WERI-Rb-1 (cell line): ENCODE measurements around the gene RLBP1.

Experiments used
- DNase-seq: peaks from one replicate; pipeline ENCODE4 v3.0.0-alpha.2; 2020
- H3K27ac ChIP-seq: fragments of 250-450 bp; sonication (Bioruptor Pico); 2 replicates; pipeline ENCODE4 v1.5.1; 2020; ENCODE audit warnings: mild to moderate bottlenecking, moderate library complexity
- H3K27me3 ChIP-seq: fragments of 250-450 bp; sonication (Bioruptor Pico); 2 replicates; pipeline ENCODE4 v1.5.1; 2021; ENCODE audit warnings: mild to moderate bottlenecking, low read depth, moderate library complexity; ENCODE audit not compliant: insufficient read depth, severe bottlenecking
- H3K36me3 ChIP-seq: fragments of 250-450 bp; sonication (Bioruptor Pico); 2 replicates; pipeline ENCODE4 v1.5.1; 2020; ENCODE audit warnings: mild to moderate bottlenecking, moderate library complexity
- H3K4me3 ChIP-seq: 2 replicates; pipeline ENCODE4 v1.5.1; 2011; ENCODE audit warnings: low read depth, mild to moderate bottlenecking, control low read depth, low read length
- H3K9me3 ChIP-seq: fragments of 250-450 bp; sonication (Bioruptor Pico); 2 replicates; pipeline ENCODE4 v1.5.1; 2021; ENCODE audit warnings: mild to moderate bottlenecking, moderate library complexity; ENCODE audit not compliant: severe bottlenecking
- TF ChIP-seq, protein P1 (sequence below): IDR thresholded peaks from 2 replicates; pipeline ENCODE4 v1.5.1; 2011; ENCODE audit warnings: low read depth, mild to moderate bottlenecking, control low read depth, inconsistent platforms, low read length

RLBP1 gene

DNA sequence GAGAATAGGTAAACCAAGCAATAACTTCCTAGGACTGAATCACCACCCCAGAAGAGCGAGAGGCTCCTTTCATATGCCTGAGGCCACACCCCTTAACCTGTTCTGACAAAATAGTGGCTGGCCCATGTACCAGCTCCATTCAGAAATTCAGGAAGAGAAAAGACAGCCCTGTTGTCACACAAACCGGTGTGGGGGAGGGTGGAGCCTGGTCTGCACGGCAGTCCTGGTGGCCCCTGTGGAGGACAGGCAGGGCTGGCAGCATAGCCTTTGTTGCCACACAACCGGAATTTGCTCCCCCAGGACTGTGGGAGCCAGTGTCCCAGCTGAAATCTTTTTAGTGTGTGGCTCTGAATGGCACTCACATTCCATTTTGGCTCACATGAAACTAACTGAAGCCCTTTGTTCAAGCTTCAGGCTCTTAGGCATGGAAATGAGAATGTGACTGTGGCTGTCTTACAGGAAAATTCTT lies 23.8 kb downstream of the RLBP1 start:
- no peak for DNase-seq
- Histone ChIP-seq H3K9me3 (no peaks in the 10 kb centered on the region), H3K4me3 (no peak overlapping the region), H3K36me3 (peaks cover 15% of the 10 kb centered on the region), H3K27ac (no peak overlapping the region), H3K27me3 (no peaks in the 10 kb centered on the region)
- TF ChIP-seq, protein P1, sequence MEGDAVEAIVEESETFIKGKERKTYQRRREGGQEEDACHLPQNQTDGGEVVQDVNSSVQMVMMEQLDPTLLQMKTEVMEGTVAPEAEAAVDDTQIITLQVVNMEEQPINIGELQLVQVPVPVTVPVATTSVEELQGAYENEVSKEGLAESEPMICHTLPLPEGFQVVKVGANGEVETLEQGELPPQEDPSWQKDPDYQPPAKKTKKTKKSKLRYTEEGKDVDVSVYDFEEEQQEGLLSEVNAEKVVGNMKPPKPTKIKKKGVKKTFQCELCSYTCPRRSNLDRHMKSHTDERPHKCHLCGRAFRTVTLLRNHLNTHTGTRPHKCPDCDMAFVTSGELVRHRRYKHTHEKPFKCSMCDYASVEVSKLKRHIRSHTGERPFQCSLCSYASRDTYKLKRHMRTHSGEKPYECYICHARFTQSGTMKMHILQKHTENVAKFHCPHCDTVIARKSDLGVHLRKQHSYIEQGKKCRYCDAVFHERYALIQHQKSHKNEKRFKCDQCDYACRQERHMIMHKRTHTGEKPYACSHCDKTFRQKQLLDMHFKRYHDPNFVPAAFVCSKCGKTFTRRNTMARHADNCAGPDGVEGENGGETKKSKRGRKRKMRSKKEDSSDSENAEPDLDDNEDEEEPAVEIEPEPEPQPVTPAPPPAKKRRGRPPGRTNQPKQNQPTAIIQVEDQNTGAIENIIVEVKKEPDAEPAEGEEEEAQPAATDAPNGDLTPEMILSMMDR: no peak

DNA sequence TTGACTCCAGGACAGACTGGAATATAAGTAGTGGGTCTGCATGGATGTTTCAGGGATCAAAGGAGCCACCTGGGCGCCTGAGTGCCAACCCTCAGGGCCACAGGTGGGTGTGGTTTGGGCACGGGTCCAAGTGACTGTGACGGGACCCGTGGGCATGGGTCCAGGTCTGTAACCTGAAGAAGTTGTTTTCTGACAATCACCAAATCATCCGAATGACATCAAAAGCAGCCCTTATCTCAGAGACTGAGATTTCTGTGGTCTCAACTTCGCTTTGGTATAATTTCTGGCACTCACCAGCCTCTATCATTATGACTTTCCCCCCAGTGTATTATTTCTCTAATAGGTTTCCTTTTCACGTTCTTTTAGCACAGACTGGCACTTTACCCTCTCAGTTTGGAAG lies 24.4 kb downstream of the RLBP1 start:
- Histone ChIP-seq H3K36me3 (peaks cover 15% of the 10 kb centered on the region), H3K27ac (no peak overlapping the region), H3K27me3 (no peaks in the 10 kb centered on the region), H3K4me3 (no peak overlapping the region), H3K9me3 (no peaks in the 10 kb centered on the region)
- TF ChIP-seq, protein P1: no peak
- DNase-seq: no peak

DNA sequence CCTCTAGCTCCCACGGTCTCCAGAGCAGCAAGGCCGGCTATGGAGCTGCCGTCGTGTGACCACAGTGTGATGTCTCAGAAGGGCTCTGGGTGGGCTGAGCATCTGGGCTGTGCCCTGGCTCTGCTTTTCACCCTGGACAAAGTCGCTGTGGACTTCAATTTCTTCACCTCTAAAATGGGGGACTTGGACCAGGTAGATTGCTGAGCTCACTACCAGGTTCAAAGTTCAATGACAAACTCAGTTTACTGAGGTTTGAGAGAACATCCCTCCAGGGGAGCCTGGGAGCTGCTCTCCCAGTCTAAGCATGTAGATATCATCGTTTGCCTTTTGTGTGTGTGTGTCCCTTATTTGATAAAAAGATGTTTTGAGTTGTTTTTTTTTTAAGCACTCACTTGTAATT lies 25.1 kb downstream of the RLBP1 start:
- Histone ChIP-seq H3K27me3 (no peaks in the 10 kb centered on the region), H3K36me3 (peaks cover 15% of the 10 kb centered on the region), H3K27ac (no peak overlapping the region), H3K4me3 (no peak overlapping the region), H3K9me3 (no peaks in the 10 kb centered on the region)
- TF ChIP-seq, protein P1: no peak
- DNase-seq: no peak

DNA sequence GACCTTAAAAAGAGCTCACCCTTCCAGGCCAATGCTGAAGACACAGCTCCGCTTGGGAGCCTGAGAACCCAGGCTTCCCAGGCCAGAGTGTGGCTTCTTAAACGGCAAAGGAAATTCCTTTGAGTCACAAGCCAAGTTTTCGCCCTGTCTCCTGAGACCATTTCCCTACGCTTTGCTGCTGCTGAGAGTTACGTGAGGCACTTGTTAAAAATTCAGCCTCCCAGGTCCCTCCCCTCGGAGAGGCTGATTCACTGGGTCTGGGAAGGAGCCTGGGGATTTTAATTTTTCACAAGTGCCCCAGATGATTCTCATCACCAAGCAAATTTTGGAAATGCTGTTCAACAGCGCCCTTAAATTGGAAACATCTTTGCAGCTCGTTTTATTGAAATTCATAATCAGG lies 25.5 kb downstream of the RLBP1 start:
- Histone ChIP-seq H3K9me3 (no peaks in the 10 kb centered on the region), H3K36me3 (peaks cover 15% of the 10 kb centered on the region), H3K27ac (no peak overlapping the region), H3K27me3 (no peaks in the 10 kb centered on the region), H3K4me3 (no peak overlapping the region)
- DNase-seq: no peak
- TF ChIP-seq, protein P1: no peak

DNA sequence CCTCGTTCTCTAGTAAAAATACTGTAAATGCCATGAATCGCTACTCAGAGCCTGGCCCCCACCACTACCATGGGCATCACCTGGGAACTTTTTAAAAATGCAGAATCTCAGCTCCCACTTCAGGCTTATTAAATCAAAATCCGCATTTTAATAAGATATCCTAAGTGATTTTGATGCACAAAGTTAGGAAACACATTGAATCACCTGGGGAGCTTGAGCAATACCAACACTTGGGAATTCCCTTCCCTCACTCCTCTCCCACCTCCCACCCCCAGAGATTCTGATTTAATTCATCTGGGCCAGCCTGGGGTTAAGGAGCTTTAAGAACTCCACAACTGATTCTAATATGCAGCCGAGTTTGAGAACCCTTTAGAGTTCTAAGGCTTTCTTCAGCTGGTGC lies 26.8 kb downstream of the RLBP1 start:
- Histone ChIP-seq H3K9me3 (no peaks in the 10 kb centered on the region), H3K36me3 (peaks cover 23% of the 10 kb centered on the region), H3K4me3 (no peak overlapping the region), H3K27me3 (no peaks in the 10 kb centered on the region), H3K27ac (no peak overlapping the region)
- no peak for DNase-seq
- TF ChIP-seq, protein P1: no peak

DNA sequence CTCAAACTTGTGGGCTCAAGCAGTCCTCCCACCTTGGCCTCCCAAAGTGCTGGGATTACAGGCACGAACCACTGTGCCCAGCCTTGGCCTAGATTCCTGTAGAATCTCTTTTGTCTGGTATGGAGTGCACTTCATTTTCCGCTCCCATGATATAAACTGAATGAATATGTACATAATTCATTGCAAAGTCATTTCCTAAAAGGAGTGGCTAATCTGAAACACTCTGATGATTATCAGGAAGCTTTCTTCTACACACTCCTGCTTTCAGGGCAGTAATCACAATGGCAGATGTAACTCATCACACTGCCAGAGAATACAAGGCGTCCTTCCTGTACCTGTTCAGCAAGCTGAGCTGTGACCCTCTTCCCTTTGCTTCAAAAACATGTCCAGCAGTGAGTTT lies 28.6 kb downstream of the RLBP1 start:
- H3K36me3 ChIP-seq: peaks cover 30% of the 10 kb centered on the region
- no peak overlapping the region for H3K27ac ChIP-seq
- H3K27me3 ChIP-seq: no peaks in the 10 kb centered on the region
- no peak overlapping the region for H3K4me3 ChIP-seq
- H3K9me3 ChIP-seq: no peaks in the 10 kb centered on the region
- TF ChIP-seq, protein P1: no peak
- no peak for DNase-seq
